Uterus (tissue), 2 donors: Measurements from ENCODE around the gene GPR34.

ENCODE experiments used
- POLR2A ChIP-seq, 2 donors: fragments of 450-650 bp; IDR thresholded peaks; one replicate each; pipeline ENCODE4 v1.6.1; 2016; ENCODE audit warnings: antibody characterized with exemption in 2 of 2, mild to moderate bottlenecking in 1 of 2, moderate library complexity in 1 of 2
- TF ChIP-seq, protein P1 (sequence below), 4 experiments: fragments of 200-600 bp in 2 of 4; fragments of 450-650 bp in 2 of 4; sonication (generic) in 2 of 4; IDR thresholded peaks; one replicate each; pipeline ENCODE4 v1.5.1; 2016 to 2019; ENCODE audit warnings: antibody characterized with exemption in 4 of 4, mild to moderate bottlenecking in 2 of 4, moderate library complexity in 1 of 4

DNA sequence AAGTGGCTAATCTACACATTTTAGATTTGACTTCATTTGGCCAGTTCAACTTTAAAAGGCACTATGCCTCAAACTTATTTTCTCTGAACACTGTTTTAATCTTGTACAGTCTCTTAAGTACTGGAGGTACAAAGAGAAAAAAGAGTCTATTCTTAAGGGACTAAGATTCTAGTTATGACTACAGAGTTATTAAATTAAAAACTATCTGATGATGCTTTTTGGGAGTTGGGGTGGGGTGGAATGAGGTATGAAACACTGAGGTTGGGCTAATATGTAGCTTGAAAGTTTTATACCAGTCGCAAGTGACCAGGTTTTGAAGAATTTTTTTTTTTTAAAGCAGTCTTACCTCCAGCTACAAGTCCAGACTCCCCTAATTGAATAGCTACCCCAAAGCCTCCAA is 17.7 kb upstream of the GPR34 start:
- no peak for TF ChIP-seq POLR2A (IDR thresholded peaks at IDR 0.05)
- TF ChIP-seq, protein P1, sequence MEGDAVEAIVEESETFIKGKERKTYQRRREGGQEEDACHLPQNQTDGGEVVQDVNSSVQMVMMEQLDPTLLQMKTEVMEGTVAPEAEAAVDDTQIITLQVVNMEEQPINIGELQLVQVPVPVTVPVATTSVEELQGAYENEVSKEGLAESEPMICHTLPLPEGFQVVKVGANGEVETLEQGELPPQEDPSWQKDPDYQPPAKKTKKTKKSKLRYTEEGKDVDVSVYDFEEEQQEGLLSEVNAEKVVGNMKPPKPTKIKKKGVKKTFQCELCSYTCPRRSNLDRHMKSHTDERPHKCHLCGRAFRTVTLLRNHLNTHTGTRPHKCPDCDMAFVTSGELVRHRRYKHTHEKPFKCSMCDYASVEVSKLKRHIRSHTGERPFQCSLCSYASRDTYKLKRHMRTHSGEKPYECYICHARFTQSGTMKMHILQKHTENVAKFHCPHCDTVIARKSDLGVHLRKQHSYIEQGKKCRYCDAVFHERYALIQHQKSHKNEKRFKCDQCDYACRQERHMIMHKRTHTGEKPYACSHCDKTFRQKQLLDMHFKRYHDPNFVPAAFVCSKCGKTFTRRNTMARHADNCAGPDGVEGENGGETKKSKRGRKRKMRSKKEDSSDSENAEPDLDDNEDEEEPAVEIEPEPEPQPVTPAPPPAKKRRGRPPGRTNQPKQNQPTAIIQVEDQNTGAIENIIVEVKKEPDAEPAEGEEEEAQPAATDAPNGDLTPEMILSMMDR (IDR thresholded peaks at IDR 0.05), result no peak
